HG03565 (cell line): ENCODE measurements around the gene GLI3.

ENCODE experiments used
- ATAC-seq: cut with Tn5 transposase; IDR thresholded peaks from one replicate; pipeline ENCODE4 v1.9.1; 2021; ENCODE audit warnings: mild to moderate bottlenecking, moderate library complexity; ENCODE audit not compliant: unreplicated experiment

The GLI3 gene

DNA sequence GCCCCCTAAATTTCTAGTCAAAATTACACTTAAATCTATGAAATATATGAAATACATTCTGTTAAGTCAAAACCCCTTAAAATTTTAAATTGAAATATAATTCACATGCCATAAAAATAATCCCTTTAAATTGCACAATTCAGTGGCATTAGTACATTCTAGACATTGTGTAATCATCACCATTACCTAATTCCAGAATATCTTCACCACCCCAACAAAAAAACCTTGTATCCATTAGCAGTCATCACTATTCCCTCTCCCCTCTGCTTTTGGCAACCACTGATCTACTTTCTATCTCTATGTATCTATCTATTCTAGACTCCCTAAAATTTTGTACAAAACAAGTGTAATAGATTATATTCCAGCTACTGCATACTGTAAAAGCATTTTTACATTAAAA, 261.2 kb downstream of the GLI3 start:
- no peak for ATAC-seq

- ATAC-seq: no peak
Measured at GRCh38 chr7:41974870-41975557, 262.0 kb downstream of the GLI3 start.

DNA sequence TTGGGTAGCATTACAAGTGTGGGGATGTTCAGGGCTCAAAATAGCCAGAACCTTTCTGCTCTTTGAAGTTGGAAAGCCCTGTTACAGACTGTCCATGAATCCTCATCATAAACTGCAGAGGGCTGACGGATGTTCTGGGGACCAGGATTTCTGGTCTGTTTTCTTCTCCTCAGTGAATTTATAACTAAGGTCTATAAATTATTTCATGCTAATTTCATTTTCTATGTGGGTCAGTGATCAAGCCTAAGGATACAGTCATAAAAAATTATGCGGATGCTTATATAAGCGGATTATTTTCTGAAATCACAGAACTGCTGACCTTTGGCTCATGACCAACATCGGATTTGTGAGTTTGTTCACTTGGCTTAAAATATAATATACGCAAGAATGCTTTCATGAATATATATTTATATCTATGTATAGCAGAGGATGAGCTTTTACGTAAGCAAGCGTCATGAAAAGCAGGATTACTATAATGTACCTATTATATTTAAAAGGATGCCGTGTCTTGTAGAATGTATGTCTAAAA, 263.7 kb downstream of the GLI3 start:
- ATAC-seq: no peak

- ATAC-seq: no peak
Measured at GRCh38 chr7:41972776-41973175, 264.2 kb downstream of the GLI3 start.

GRCh38 chr7:41972270-41972669, 264.7 kb downstream of the GLI3 start:
- ATAC-seq: no peak

- no peak for ATAC-seq
Measured at GRCh38 chr7:41971640-41972187, 265.3 kb downstream of the GLI3 start.

DNA sequence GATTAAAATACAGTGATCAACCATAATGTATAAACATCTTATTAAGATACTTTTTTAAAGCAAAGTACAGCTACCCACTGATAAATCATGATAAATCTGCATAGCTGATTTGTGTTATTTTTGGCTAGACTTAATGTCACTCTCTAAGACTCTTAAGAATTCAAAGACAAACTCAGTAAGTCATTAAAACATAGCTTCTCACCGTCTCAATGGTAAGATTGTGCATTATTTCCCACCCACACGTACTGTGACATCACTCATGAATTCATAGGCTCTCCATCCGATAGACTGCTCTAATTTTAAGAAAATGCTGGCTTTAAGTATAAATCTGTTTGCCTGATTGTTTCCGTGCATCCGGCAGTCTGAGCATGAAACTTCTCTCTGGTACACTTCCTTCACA, 266.1 kb downstream of the GLI3 start:
- ATAC-seq: no peak

DNA sequence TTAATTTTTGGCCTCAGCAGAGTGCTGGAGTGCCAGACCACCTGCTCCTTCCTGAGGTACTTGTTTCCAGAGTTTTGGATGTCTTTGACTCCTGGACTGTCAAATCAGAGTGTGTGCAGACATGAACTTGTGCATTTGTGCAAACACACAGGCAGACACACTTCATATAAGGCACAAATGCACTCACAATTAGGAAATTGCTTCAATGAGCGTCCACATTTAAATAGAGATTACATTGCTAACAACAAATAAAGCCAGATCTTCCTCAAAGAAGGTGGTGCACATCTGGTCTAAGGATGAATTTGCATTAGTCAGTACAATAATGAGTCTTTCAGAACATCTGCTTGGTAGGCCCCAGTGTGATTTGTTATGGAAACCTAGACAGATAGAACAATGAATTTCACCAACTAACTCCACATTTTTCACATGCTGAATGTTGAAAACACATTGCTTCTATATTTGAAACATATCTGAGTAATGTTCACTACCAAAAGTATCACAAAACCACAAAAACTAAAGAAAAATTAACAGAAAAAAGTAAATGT, 267.4 kb downstream of the GLI3 start:
- ATAC-seq: no peak

DNA sequence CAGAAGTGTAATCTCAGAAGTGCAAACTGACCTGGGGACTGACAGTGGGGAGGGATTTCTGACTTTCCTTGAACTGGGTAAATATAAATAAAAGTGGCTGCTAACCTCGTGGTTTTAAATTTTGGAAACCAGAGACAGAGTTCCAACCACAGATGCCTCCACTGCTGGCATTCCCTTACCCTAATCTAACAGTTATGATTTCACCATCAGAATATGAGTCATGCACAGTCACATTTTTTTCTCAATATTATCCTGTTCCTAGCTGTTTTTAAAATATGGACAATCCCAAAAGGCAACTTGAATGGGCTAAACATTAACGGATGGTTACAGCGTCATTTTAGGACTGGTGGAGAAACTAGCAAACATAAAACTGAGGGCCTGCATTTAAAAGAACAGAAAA, 269.9 kb downstream of the GLI3 start:
- ATAC-seq: no peak

DNA sequence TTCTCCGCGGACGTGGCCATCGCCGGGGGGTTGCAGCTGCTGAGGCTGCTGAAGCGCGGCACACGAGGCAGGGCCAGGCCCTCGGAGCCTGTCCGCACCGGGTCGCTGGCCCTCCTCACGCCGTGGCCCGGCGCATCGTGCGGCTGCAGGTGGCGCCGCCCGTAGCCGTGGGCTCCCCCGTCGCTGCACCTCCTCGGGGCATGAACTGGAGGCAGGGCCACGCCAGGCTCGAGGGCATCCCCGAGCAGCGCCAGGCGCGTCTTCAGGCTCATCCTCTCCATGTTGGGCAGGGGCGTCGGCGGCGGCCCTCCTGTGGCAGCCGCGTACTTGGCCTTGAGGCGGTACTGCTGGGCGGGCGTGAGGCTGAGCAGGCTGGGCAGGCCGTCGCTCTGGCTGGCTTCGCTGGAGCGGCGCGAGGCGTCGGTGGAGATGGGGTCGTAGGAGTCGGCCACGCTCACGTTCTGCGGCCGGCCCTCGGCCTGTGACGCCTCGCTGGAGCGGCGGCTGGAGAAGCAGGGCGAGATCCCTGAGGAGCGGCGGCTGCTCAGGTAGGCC, 271.0 kb downstream of the GLI3 start:
- ATAC-seq: no peak

- ATAC-seq: no peak
Measured at GRCh38 chr7:41964849-41965745, 271.9 kb downstream of the GLI3 start.

DNA sequence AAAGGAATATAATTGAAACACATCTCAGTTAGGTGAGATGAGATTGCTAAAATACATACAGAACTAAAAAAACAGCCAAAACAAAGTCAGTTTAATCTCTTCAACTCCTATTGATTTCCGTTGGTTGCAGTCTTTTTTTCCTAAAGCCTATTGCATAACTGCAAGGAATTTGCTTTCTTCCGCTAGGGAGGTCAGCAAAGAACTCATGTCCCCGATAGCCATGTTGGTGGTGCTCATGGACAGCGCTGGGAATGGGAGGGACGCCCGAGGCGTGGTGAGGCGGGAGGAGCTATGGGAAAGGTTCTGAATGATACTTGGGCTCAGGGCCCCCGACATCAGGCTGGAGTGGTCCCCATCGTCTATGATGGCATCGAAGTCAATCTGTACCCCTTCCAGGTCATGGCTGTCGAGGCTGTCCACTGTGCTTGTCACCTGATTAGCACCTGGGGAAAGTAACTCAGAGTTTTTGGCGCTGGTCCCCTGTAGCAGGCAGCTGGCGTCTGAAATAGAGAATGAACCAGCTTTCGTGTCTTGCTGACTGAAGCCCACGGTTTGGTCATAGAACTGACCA, 272.7 kb downstream of the GLI3 start:
- no peak for ATAC-seq

DNA sequence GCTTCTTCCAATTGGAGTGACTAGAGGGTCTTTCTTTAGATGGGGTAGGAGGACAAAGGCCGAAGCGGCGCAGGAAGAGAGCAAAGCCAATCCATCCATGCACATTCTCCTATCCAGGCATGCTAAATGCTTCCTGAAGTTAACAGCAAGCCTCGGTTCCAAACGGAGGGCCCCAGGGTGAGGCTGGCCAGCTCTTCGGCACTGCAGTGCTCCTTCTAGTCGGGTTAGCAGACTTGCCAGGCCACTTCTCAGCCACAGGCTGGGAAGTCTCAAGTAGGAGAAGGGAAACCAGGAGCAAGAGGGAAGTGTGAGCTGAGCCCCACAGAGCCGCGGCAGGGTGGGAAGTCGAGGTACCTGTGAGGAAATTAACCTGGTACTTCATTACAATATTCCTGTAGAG, 280.3 kb downstream of the GLI3 start:
- ATAC-seq: no peak

GRCh38 chr7:41955893-41956675, 280.9 kb downstream of the GLI3 start:
- no peak for ATAC-seq

DNA sequence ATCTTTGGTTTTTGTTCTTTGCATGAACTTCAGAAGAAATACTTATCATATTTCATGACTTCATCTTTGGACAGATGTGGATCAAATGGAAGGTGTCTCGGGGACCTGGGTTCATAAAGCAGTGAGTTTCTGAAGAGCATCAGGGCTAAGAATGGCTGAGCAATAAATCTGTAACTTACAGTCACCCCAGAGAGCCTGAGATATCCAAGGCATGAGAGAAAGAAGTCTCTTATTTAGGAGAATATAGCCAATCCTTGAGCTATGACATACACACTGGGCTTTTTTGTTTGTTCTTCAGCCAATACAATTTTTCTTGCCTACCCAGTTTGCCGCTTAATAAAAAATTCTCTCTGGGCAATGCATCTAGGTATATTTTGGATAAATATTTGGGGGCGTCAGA, 281.6 kb downstream of the GLI3 start:
- no peak for ATAC-seq

GRCh38 chr7:41954976-41955375, 282.0 kb downstream of the GLI3 start:
- no peak for ATAC-seq

- ATAC-seq: no peak
Measured at GRCh38 chr7:41948503-41948902, 288.5 kb downstream of the GLI3 start.

GRCh38 chr7:41943094-41943577, 293.9 kb downstream of the GLI3 start:
- peak; percentile 88 for ATAC-seq

GRCh38 chr7:41942468-41943093, 294.4 kb downstream of the GLI3 start:
- no peak for ATAC-seq
